HepG2 (cell line): Measurements from ENCODE around the gene GNAS-AS1. TPM values are rescaled to one million over a fixed set of nuclear protein-coding genes. Genes with fewer than 3 reads are reported as not detected.
A peak's percentile ranks its signal among the peaks of the same experiment; 100 is the strongest.

Experiments
- FIP1L1 ChIP-seq: fragments of 200-400 bp; formaldehyde crosslinking; IDR thresholded peaks from 2 replicates; pipeline ENCODE4 v1.6.1; 2018; ENCODE audit warnings: low read depth, mild to moderate bottlenecking, low read length, moderate library complexity, borderline replicate concordance; ENCODE audit not compliant: insufficient read depth
- FOXO1 ChIP-seq: sonication (generic); formaldehyde crosslinking; IDR thresholded peaks from 2 replicates; pipeline ENCODE4 v1.4.0; 2020; ENCODE audit warnings: missing genetic modification reagents
- HNF4A ChIP-seq: sonication (generic); formaldehyde crosslinking; IDR thresholded peaks from 2 replicates; pipeline ENCODE4 v1.4.0; 2020; ENCODE audit warnings: missing genetic modification reagents
- IRX3 ChIP-seq: sonication (generic); formaldehyde crosslinking; IDR thresholded peaks from 2 replicates; pipeline ENCODE4 v1.8.1; 2023; ENCODE audit warnings: mild to moderate bottlenecking, low read depth, missing genetic modification reagents, borderline replicate concordance
- KDM3A ChIP-seq: IDR thresholded peaks from 2 replicates; pipeline ENCODE4 v1.6.1; 2018; ENCODE audit warnings: low read depth, missing compliant biosample characterization
- NCOA5 ChIP-seq: sonication (generic); formaldehyde crosslinking; IDR thresholded peaks from 2 replicates; pipeline ENCODE4 v1.4.0; 2020; ENCODE audit warnings: missing genetic modification reagents
- NFYB ChIP-seq: sonication (generic); formaldehyde crosslinking; IDR thresholded peaks from 2 replicates; pipeline ENCODE4 v1.4.0; 2020; ENCODE audit warnings: missing genetic modification reagents
- RXRA ChIP-seq: sonication (generic); formaldehyde crosslinking; IDR thresholded peaks from 2 replicates; pipeline ENCODE4 v1.5.1; 2020; ENCODE audit warnings: missing genetic modification reagents
- SAP130 ChIP-seq: IDR thresholded peaks from 2 replicates; pipeline ENCODE4 v1.6.1; 2016; ENCODE audit warnings: low read depth
- SP2 ChIP-seq: sonication (generic); formaldehyde crosslinking; IDR thresholded peaks from 2 replicates; pipeline ENCODE4 v1.5.1; 2020; ENCODE audit warnings: mild to moderate bottlenecking, missing genetic modification reagents
- XRCC5 ChIP-seq: fragments of 200-400 bp; formaldehyde crosslinking; optimal IDR thresholded peaks from 2 replicates; pipeline ENCODE3; 2017; ENCODE audit warnings: mild to moderate bottlenecking, low read length
- YY1 ChIP-seq: IDR thresholded peaks from 2 replicates; pipeline ENCODE4 v1.6.1; 2011; ENCODE audit warnings: low read length, low read depth, moderate library complexity, mild to moderate bottlenecking; ENCODE audit not compliant: insufficient read depth, insufficient replicate concordance
- ZBTB38 ChIP-seq: sonication (generic); formaldehyde crosslinking; IDR thresholded peaks from 2 replicates; pipeline ENCODE4 v1.5.1; 2020; ENCODE audit warnings: mild to moderate bottlenecking, missing genetic modification reagents
- ZNF34 ChIP-seq: sonication (generic); formaldehyde crosslinking; IDR thresholded peaks from 2 replicates; pipeline ENCODE4 v1.4.0; 2020; ENCODE audit warnings: mild to moderate bottlenecking, missing genetic modification reagents, borderline replicate concordance
- ZNF782 ChIP-seq: sonication (generic); formaldehyde crosslinking; IDR thresholded peaks from 2 replicates; pipeline ENCODE4 v1.4.0; 2020; ENCODE audit warnings: missing genetic modification reagents, mild to moderate bottlenecking, borderline replicate concordance
- polyA plus RNA-seq, 8 experiments: library from polyadenylated mRNA; depleted of rRNA in 3 of 8; stranded (reverse) in 7 of 8; unstranded in 1 of 8; fragments of >200 nt; fragmentation: Illumina TruSeq in 4 of 8; extraction: Trizol in 4 of 8; gene quantifications; 2 replicates each; pipeline versions ENCODE4 v1.2.1 to v1.2.3, GENCODE V29; 2011 to 2016; ENCODE audit warnings: low read depth in 4 of 8, missing spikeins in 1 of 8, mixed read lengths in 1 of 8; ENCODE audit not compliant: insufficient read depth in 1 of 8
- total RNA-seq, 5 experiments: library from RNA; depleted of rRNA; stranded (reverse); fragments of >200 nt; fragmentation: Illumina TruSeq; extraction: Trizol; gene quantifications; 2 replicates each; pipeline ENCODE4 v1.2.3, GENCODE V29; 2016; ENCODE audit warnings: low read depth in 1 of 5
- TF ChIP-seq, protein P1 (sequence below): sonication (generic); formaldehyde crosslinking; IDR thresholded peaks from 2 replicates; pipeline ENCODE4 v1.4.0; 2020; ENCODE audit warnings: missing genetic modification reagents
- TF ChIP-seq, protein P2 (sequence below): sonication (generic); formaldehyde crosslinking; IDR thresholded peaks from 2 replicates; pipeline ENCODE4 v1.8.1; 2022; ENCODE audit warnings: low read depth, mild to moderate bottlenecking, missing genetic modification reagents
- TF ChIP-seq, protein P3 (sequence below): IDR thresholded peaks from 2 replicates; pipeline ENCODE4 v1.6.1; 2016; ENCODE audit warnings: missing compliant biosample characterization, missing genetic modification reagents, borderline replicate concordance
- TF ChIP-seq, protein P4 (sequence below): sonication (generic); formaldehyde crosslinking; conservative IDR thresholded peaks from 2 replicates; pipeline ENCODE4 v1.8.0; 2022; ENCODE audit warnings: missing genetic modification reagents

Gene GNAS-AS1
- total and polyA plus RNA-seq, 2 of the 13 experiments (the other 11 are each of a cell fraction or from before 2014, with no cell fraction given), result not detected

DNA sequence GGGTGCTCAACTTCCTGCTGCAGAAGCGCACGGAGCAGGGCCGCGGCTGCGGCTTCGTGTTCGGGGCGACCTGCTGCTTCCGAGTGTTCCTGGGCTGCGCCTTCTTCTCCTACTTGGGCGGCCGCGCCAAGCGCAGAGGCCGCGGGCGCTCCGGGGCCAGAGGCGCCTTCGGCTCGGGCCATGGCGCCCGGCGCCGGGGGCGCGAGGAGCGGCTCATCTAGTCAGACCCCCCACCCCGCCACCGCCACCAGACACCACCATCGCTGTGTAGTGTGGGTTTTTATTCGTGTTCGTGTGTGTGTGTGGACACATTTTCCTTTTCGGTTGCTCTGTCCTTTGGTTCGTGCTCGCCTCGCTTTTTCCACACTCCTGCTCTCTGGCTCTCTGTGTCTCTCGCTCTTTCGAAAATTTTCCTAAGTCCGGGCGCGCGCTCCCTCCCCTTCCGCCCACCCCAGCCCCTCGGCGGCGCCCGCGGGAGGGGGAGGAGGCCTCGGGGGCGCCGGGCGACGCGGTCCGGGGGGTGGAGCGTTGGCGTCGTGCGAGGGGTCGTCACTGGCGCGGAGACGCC lies 39.9 kb upstream of the GNAS-AS1 start (continued):
- TF ChIP-seq YY1 (peak; percentile 45), FIP1L1 (no peak), KDM3A (CRISPR knock-in tag) (peak; percentile 40; the same call in 1 of the 2 replicates), FOXO1 (CRISPR knock-in tag) (no peak), NFYB (CRISPR knock-in tag) (no peak), SP2 (CRISPR knock-in tag) (no peak), IRX3 (CRISPR knock-in tag) (no peak; the same call in 1 of the 2 replicates), SAP130 (CRISPR knock-in tag) (peak; percentile 69; the same call in 1 of the 2 replicates), ZNF34 (CRISPR knock-in tag) (no peak), ZBTB38 (peak; percentile 45; the same call in 1 of the 2 replicates), NCOA5 (CRISPR knock-in tag) (no peak), XRCC5 (peak; percentile 56), HNF4A (CRISPR knock-in tag) (no peak), RXRA (no peak), ZNF782 (CRISPR knock-in tag) (peak; percentile 44; the same call in 1 of the 2 replicates)
- TF ChIP-seq, protein P1, sequence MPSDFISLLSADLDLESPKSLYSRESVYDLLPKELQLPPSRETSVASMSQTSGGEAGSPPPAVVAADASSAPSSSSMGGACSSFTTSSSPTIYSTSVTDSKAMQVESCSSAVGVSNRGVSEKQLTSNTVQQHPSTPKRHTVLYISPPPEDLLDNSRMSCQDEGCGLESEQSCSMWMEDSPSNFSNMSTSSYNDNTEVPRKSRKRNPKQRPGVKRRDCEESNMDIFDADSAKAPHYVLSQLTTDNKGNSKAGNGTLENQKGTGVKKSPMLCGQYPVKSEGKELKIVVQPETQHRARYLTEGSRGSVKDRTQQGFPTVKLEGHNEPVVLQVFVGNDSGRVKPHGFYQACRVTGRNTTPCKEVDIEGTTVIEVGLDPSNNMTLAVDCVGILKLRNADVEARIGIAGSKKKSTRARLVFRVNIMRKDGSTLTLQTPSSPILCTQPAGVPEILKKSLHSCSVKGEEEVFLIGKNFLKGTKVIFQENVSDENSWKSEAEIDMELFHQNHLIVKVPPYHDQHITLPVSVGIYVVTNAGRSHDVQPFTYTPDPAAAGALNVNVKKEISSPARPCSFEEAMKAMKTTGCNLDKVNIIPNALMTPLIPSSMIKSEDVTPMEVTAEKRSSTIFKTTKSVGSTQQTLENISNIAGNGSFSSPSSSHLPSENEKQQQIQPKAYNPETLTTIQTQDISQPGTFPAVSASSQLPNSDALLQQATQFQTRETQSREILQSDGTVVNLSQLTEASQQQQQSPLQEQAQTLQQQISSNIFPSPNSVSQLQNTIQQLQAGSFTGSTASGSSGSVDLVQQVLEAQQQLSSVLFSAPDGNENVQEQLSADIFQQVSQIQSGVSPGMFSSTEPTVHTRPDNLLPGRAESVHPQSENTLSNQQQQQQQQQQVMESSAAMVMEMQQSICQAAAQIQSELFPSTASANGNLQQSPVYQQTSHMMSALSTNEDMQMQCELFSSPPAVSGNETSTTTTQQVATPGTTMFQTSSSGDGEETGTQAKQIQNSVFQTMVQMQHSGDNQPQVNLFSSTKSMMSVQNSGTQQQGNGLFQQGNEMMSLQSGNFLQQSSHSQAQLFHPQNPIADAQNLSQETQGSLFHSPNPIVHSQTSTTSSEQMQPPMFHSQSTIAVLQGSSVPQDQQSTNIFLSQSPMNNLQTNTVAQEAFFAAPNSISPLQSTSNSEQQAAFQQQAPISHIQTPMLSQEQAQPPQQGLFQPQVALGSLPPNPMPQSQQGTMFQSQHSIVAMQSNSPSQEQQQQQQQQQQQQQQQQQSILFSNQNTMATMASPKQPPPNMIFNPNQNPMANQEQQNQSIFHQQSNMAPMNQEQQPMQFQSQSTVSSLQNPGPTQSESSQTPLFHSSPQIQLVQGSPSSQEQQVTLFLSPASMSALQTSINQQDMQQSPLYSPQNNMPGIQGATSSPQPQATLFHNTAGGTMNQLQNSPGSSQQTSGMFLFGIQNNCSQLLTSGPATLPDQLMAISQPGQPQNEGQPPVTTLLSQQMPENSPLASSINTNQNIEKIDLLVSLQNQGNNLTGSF (CRISPR knock-in tag), result peak; percentile 86; the same call in 1 of the 2 replicates
- TF ChIP-seq, protein P2, sequence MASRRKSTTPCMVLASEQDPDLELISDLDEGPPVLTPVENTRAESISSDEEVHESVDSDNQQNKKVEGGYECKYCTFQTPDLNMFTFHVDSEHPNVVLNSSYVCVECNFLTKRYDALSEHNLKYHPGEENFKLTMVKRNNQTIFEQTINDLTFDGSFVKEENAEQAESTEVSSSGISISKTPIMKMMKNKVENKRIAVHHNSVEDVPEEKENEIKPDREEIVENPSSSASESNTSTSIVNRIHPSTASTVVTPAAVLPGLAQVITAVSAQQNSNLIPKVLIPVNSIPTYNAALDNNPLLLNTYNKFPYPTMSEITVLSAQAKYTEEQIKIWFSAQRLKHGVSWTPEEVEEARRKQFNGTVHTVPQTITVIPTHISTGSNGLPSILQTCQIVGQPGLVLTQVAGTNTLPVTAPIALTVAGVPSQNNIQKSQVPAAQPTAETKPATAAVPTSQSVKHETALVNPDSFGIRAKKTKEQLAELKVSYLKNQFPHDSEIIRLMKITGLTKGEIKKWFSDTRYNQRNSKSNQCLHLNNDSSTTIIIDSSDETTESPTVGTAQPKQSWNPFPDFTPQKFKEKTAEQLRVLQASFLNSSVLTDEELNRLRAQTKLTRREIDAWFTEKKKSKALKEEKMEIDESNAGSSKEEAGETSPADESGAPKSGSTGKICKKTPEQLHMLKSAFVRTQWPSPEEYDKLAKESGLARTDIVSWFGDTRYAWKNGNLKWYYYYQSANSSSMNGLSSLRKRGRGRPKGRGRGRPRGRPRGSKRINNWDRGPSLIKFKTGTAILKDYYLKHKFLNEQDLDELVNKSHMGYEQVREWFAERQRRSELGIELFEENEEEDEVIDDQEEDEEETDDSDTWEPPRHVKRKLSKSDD (CRISPR knock-in tag), result peak; percentile 64; the same call in 1 of the 2 replicates
- TF ChIP-seq, protein P3, sequence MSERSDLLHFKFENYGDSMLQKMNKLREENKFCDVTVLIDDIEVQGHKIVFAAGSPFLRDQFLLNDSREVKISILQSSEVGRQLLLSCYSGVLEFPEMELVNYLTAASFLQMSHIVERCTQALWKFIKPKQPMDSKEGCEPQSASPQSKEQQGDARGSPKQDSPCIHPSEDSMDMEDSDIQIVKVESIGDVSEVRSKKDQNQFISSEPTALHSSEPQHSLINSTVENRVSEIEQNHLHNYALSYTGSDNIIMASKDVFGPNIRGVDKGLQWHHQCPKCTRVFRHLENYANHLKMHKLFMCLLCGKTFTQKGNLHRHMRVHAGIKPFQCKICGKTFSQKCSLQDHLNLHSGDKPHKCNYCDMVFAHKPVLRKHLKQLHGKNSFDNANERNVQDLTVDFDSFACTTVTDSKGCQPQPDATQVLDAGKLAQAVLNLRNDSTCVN (CRISPR knock-in tag), result no peak
- TF ChIP-seq, protein P4, sequence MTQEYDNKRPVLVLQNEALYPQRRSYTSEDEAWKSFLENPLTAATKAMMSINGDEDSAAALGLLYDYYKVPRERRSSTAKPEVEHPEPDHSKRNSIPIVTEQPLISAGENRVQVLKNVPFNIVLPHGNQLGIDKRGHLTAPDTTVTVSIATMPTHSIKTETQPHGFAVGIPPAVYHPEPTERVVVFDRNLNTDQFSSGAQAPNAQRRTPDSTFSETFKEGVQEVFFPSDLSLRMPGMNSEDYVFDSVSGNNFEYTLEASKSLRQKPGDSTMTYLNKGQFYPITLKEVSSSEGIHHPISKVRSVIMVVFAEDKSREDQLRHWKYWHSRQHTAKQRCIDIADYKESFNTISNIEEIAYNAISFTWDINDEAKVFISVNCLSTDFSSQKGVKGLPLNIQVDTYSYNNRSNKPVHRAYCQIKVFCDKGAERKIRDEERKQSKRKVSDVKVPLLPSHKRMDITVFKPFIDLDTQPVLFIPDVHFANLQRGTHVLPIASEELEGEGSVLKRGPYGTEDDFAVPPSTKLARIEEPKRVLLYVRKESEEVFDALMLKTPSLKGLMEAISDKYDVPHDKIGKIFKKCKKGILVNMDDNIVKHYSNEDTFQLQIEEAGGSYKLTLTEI (CRISPR knock-in tag), result no peak
